ENCODE data around the gene PAGE1.
"Not testable (repeated sequence)": the region's sequence is repeated elsewhere in the genome, so short reads cannot be mapped to it uniquely, and the experiment has no call there.

The PAGE1 gene

GRCh38 chrX:49695276-49696180 is at the start of gene PAGE1:
TSS of gene PAGE1 (minus strand) at chrX:49695984. CDS start at chrX:49694770, 1,214 bp downstream.
- TF ChIP-seq CTCF (IDR thresholded peaks at IDR 0.05; ENCODE audit: low read depth, low read length) = peak; percentile 26; the same call in 1 of the 2 replicates
- Histone ChIP-seq H3K4me3 (ENCODE audit: low read depth, low read length) (no peak within 1 kb of the TSS), H3K9me3 (ENCODE audit: severe bottlenecking) (no peaks in the 10 kb centered on the region), H3K27me3 (ENCODE audit: insufficient read depth, low read depth, severe bottlenecking) (peaks cover 71% of the 10 kb centered on the region), H3K27ac (no peak within 1 kb of the TSS), H3K36me3 (no peaks in the 10 kb centered on the region)
- no peak for DNase-seq

DNA sequence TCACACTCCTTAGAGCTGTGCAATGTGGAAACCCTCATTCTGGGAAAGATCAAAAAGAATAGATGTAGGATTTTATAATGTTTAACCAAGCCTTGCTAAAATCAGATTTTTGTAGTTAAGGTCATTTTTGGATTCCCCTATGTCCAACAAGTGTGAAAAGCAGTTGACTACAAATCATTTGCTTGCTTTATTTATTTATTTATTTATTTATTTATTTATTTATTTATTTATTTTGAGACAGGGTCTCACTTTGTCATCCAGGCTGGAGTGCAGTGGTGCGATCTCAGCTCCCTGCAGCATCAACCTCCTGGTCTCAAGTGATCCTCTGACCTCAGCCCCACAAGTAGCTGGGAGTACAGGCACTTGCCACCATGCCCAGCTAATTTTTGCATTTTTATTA is 45.7 kb upstream of the PAGE1 start:
- not testable (repeated sequence) for H3K9me3 ChIP-seq (ENCODE audit: severe bottlenecking); H3K36me3 ChIP-seq; DNase-seq; H3K4me3 ChIP-seq (ENCODE audit: low read depth, low read length); H3K27ac ChIP-seq
- H3K27me3 ChIP-seq (ENCODE audit: insufficient read depth, low read depth, severe bottlenecking) = peaks cover 42% of the 10 kb centered on the region

DNA sequence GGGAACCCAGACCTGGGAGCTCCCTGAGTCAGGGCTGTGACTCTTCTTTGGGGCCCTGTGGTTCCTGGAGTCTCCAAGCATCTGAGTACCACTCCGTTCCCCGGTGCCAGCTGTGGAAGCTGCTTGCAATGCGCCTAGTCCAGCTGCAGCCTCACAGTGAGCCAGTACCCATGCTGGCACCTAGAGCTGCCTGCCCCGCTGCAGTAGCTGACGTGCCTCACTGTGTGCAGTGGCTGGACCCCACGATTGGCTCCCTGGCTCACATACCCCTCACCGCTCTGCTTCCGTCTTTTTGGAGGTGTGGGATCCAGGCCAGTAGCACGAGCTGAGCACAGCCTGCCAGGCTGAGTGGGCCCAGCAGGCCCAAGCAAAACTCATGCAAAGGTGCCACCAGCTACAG is 32.1 kb upstream of the PAGE1 start:
- H3K36me3 ChIP-seq = no peaks in the 10 kb centered on the region
- H3K9me3 ChIP-seq (ENCODE audit: severe bottlenecking) = no peaks in the 10 kb centered on the region
- H3K4me3 ChIP-seq (ENCODE audit: low read depth, low read length) = no peak overlapping the region
- peaks cover 73% of the 10 kb centered on the region for H3K27me3 ChIP-seq (ENCODE audit: insufficient read depth, low read depth, severe bottlenecking)
- no peak for TF ChIP-seq CTCF (IDR thresholded peaks at IDR 0.05; ENCODE audit: low read depth, low read length)
- no peak for DNase-seq
- no peak overlapping the region for H3K27ac ChIP-seq

GRCh38 chrX:49726966-49727365 is 31.2 kb upstream of the PAGE1 start:
- no peaks in the 10 kb centered on the region for H3K36me3 ChIP-seq
- H3K27me3 ChIP-seq (ENCODE audit: insufficient read depth, low read depth, severe bottlenecking) = peaks cover 72% of the 10 kb centered on the region
- no peak for DNase-seq
- TF ChIP-seq CTCF (IDR thresholded peaks at IDR 0.05; ENCODE audit: low read depth, low read length) = no peak
- H3K9me3 ChIP-seq (ENCODE audit: severe bottlenecking) = no peaks in the 10 kb centered on the region
- H3K4me3 ChIP-seq (ENCODE audit: low read depth, low read length) = no peak overlapping the region
- no peak overlapping the region for H3K27ac ChIP-seq

- Histone ChIP-seq H3K9me3 (ENCODE audit: severe bottlenecking) (no peaks in the 10 kb centered on the region), H3K27ac (no peak overlapping the region), H3K27me3 (ENCODE audit: insufficient read depth, low read depth, severe bottlenecking) (peaks cover 76% of the 10 kb centered on the region), H3K4me3 (ENCODE audit: low read depth, low read length) (no peak overlapping the region), H3K36me3 (no peaks in the 10 kb centered on the region)
- DNase-seq = no peak
- no peak for TF ChIP-seq CTCF (IDR thresholded peaks at IDR 0.05; ENCODE audit: low read depth, low read length)
Observed at GRCh38 chrX:49725923-49726904, 30.4 kb upstream of the PAGE1 start.

DNA sequence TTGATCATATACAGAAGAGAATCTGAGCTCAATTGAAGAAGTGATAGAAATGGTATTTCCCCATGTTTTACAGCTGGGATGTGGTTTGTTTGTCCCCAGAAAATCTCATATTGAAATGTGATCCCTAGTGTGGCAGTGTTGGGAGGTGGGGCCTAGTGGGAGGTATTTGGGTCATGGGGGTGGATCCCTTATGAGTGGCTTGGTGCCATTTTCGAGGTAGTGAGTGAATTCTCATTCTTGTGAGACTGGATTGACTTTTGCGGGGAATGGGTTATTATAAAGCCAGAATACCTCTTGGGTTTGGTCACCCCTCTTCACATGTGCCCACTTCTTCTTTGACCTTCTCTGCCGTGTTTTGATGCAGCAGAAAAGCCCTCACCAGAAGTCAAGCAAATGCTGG is 29.6 kb upstream of the PAGE1 start:
- Histone ChIP-seq H3K9me3 (ENCODE audit: severe bottlenecking) (no peaks in the 10 kb centered on the region), H3K4me3 (ENCODE audit: low read depth, low read length) (no peak overlapping the region), H3K36me3 (no peaks in the 10 kb centered on the region), H3K27me3 (ENCODE audit: insufficient read depth, low read depth, severe bottlenecking) (peaks cover 77% of the 10 kb centered on the region), H3K27ac (no peak overlapping the region)
- TF ChIP-seq CTCF (IDR thresholded peaks at IDR 0.05; ENCODE audit: low read depth, low read length) = no peak
- DNase-seq = no peak

DNA sequence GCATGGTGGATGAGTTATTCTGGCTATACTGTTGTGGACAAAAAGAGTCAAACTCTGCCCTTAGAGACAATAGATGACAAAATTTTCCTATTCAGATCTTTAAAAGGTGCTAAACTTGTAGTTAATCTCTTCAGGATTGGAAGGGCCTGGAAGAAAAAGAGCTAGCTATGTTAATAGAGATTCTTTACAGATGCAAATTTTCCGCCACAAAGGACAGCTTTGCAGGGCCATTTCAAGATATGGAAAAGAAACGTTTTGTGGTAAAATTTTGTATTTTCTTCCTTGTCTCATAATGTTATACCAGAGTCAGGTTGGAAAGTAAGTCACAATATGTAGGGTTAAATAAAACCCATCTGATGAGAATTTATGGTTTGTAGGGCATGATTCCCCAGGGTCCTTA is 24.3 kb upstream of the PAGE1 start:
- not testable (repeated sequence) for H3K36me3 ChIP-seq; H3K9me3 ChIP-seq (ENCODE audit: severe bottlenecking); DNase-seq; H3K27ac ChIP-seq; H3K4me3 ChIP-seq (ENCODE audit: low read depth, low read length)
- peaks cover 49% of the 10 kb centered on the region for H3K27me3 ChIP-seq (ENCODE audit: insufficient read depth, low read depth, severe bottlenecking)
